ENCODE data around the gene KCNK5.

Gene KCNK5

GRCh38 chr6:39190545-39191235 lies 38.6 kb downstream of the KCNK5 start:
- no peak for DNase-seq (ENCODE audit: extremely low read depth, low read depth)
- no peak overlapping the region for H3K4me3 ChIP-seq (replicated peaks; ENCODE audit: low read depth, low read length)
- TF ChIP-seq CTCF (IDR thresholded peaks at IDR 0.05; ENCODE audit: low read depth, low read length, missing control alignments) = no peak

GRCh38 chr6:39189915-39190544 lies 39.2 kb downstream of the KCNK5 start:
- no peak overlapping the region for H3K4me3 ChIP-seq (replicated peaks; ENCODE audit: low read depth, low read length)
- TF ChIP-seq CTCF (IDR thresholded peaks at IDR 0.05; ENCODE audit: low read depth, low read length, missing control alignments) = peak; percentile 44
- no peak for DNase-seq (ENCODE audit: extremely low read depth, low read depth)

- H3K4me3 ChIP-seq (replicated peaks; ENCODE audit: low read depth, low read length) = no peak overlapping the region
- no peak for TF ChIP-seq CTCF (IDR thresholded peaks at IDR 0.05; ENCODE audit: low read depth, low read length, missing control alignments)
- no peak for DNase-seq (ENCODE audit: extremely low read depth, low read depth)
These were observed 40.1 kb downstream of the KCNK5 start for GRCh38 chr6:39189131-39189530.

- no peak for DNase-seq (ENCODE audit: extremely low read depth, low read depth)
- TF ChIP-seq CTCF (IDR thresholded peaks at IDR 0.05; ENCODE audit: low read depth, low read length, missing control alignments) = no peak
- H3K4me3 ChIP-seq (replicated peaks; ENCODE audit: low read depth, low read length) = no peak overlapping the region
These were observed 40.7 kb downstream of the KCNK5 start for GRCh38 chr6:39188571-39188970.

- H3K4me3 ChIP-seq (replicated peaks; ENCODE audit: low read depth, low read length) = no peak overlapping the region
- DNase-seq (ENCODE audit: extremely low read depth, low read depth) = no peak
- no peak for TF ChIP-seq CTCF (IDR thresholded peaks at IDR 0.05; ENCODE audit: low read depth, low read length, missing control alignments)
These were observed 41.2 kb downstream of the KCNK5 start for GRCh38 chr6:39188098-39188450.

GRCh38 chr6:39184906-39185580 lies 44.2 kb downstream of the KCNK5 start:
- no peak overlapping the region for H3K4me3 ChIP-seq (replicated peaks; ENCODE audit: low read depth, low read length)
- TF ChIP-seq CTCF (IDR thresholded peaks at IDR 0.05; ENCODE audit: low read depth, low read length, missing control alignments) = no peak
- no peak for DNase-seq (ENCODE audit: extremely low read depth, low read depth)
